Psoas muscle (tissue), 8 donors: ENCODE data around the gene AHSP. TPM values are rescaled to one million over a fixed set of nuclear protein-coding genes. Genes with fewer than 3 reads are reported as not detected.

Experiments used
- ATAC-seq, 4 donors: fragments of 200-7000 bp; cut with Tn5 transposase; one replicate each; pipeline ENCODE4 v1.9.1; 2020; ENCODE audit warnings: moderate library complexity in 3 of 4, mild to moderate bottlenecking in 2 of 4
- DNase-seq, 2 donors: peaks; one replicate each; pipeline ENCODE4 v3.0.0-alpha.2; 2020
- H3K27ac ChIP-seq: fragments of 200-600 bp; one replicate; pipeline ENCODE4 v1.8.0; 2022
- H3K27me3 ChIP-seq, 3 donors: fragments of 200-600 bp in 1 of 3; one replicate each; pipeline versions ENCODE4 v1.6.1 to v1.8.0; 2013 to 2022; ENCODE audit warnings: low read length in 2 of 3, mild to moderate bottlenecking in 2 of 3, moderate library complexity in 1 of 3; ENCODE audit not compliant: insufficient read depth in 3 of 3
- H3K36me3 ChIP-seq, 2 donors: fragments of 200-600 bp in 1 of 2; one replicate each; pipeline versions ENCODE4 v1.6.1 to v1.8.0; 2013 to 2022; ENCODE audit warnings: low read depth in 1 of 2, mild to moderate bottlenecking in 1 of 2, moderate library complexity in 1 of 2; ENCODE audit not compliant: insufficient read depth in 1 of 2
- H3K4me1 ChIP-seq: fragments of 200-600 bp; one replicate; pipeline ENCODE4 v1.8.0; 2022
- H3K4me3 ChIP-seq: fragments of 200-600 bp; one replicate; pipeline ENCODE4 v1.8.0; 2022; ENCODE audit warnings: mild to moderate bottlenecking
- H3K9me3 ChIP-seq: fragments of 200-600 bp; one replicate; pipeline ENCODE4 v1.8.0; 2022
- WGBS, 3 donors: extraction: QIAGEN DNeasy Blood & Tissue Kit; methylation state at CpG; one replicate each; pipeline versions ENCODE4 v1.1.6 to v1.1.7; 2013; 5-methylcytosine and 5-hydroxymethylcytosine counted together
- intact Hi-C, 2 donors: fragments of 100-400 bp; cut with DNase I; formaldehyde crosslinking; loops; one replicate each; pipeline versions ENCODE4 v1.11.0 to v1.14.2; 2022
- polyA plus RNA-seq, 3 donors: library from polyadenylated mRNA; stranded (reverse); fragments of 200-250 nt; gene quantifications; one replicate each; pipeline ENCODE4 v1.2.3, GENCODE V29; 2013
- total RNA-seq, 4 donors: library from RNA; stranded (reverse); fragmentation: NEBNext Ultra II Directional in 2 of 4; extraction: Animal tissue kit (Norgen Biotek cat#: 25700) in 2 of 4; gene quantifications; one replicate each; pipeline versions ENCODE4 v1.2.1 to v1.2.4, GENCODE V29; 2021 to 2023
- TF ChIP-seq, protein P1 (sequence below): fragments of 200-600 bp; IDR thresholded peaks from one replicate; pipeline ENCODE4 v1.8.0; 2022; ENCODE audit warnings: antibody characterized with exemption
- donor health status: healthy with polysubstance abuse.
- donor health status: DM: no; HTN: no; CAD: no; lungs with moderate emphysema.
- donor health status: Bipolar disorder and iron deficiency.
- donor health status: healthy.
- donor health status: DM: yes; HTN: yes; CAD: no.
- donor health status: DM: no; HTN: no; CAD: no.
- donor health status: DM: no; HTN: no; CAD: no.
- donor health status: DM: yes; HTN: yes; CAD: no.

The AHSP gene
- total and polyA plus RNA-seq, 7 donors: 3.5 TPM; not detected in 6

DNA sequence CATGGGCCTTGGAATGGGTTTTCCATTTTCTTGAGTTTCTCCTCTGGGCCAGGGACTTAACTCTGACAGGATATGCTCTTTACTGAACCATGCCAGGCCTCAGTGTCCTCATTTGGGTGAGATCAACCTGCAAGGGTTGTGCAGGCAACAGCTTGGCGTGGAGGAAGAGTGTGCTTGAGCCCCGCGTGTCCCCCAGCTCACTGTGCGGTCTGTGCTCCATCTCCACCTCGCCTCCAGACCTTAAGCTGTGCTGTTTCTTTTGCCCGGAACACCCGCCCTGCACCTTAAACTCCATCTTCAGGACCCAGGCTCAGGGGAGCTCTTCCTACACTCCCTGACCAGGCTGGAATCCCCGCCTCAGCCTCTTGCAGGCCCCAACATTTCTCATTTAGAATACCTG is 29.2 kb upstream of the AHSP start:
- no peak for ATAC-seq
- H3K4me3 ChIP-seq: no peak overlapping the region
- peaks cover 15 to 74% of the 10 kb centered on the region in 2 donors for H3K36me3 ChIP-seq
- 93 to 98% (median 98%) methylated on average over 8 of the region's 8 CpGs for WGBS, 3 donors
- intact Hi-C loops: no loop called here
- H3K27me3 ChIP-seq: no peaks in the 10 kb centered on the region
- H3K27ac ChIP-seq: no peak overlapping the region
- H3K9me3 ChIP-seq: no peaks in the 10 kb centered on the region
- TF ChIP-seq, protein P1, sequence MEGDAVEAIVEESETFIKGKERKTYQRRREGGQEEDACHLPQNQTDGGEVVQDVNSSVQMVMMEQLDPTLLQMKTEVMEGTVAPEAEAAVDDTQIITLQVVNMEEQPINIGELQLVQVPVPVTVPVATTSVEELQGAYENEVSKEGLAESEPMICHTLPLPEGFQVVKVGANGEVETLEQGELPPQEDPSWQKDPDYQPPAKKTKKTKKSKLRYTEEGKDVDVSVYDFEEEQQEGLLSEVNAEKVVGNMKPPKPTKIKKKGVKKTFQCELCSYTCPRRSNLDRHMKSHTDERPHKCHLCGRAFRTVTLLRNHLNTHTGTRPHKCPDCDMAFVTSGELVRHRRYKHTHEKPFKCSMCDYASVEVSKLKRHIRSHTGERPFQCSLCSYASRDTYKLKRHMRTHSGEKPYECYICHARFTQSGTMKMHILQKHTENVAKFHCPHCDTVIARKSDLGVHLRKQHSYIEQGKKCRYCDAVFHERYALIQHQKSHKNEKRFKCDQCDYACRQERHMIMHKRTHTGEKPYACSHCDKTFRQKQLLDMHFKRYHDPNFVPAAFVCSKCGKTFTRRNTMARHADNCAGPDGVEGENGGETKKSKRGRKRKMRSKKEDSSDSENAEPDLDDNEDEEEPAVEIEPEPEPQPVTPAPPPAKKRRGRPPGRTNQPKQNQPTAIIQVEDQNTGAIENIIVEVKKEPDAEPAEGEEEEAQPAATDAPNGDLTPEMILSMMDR: no peak
- H3K4me1 ChIP-seq: no peaks in the 10 kb centered on the region
- DNase-seq: no peak

DNA sequence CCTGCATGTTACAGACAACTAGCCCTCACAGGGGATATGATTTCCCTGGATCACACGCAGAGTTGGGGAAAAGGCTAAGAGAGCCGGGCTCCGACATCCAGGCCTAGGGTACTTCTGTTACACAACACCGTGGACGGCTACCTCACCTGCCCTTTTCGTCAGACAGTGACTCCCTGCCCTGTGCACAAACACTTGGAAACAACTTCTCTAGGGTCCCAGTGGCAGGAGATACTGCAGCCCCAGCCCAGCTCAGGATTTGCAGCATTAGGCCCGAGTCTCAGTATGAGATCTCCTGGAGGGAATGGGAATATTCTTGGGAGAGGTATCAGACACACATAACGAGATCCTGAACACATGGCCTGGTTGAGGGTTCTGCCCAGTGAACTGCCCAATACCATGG is 27.8 kb upstream of the AHSP start:
- WGBS, 3 donors: 90 to 96% (median 90%) methylated on average over 8 of the region's 8 CpGs
- intact Hi-C loops: loop anchor here in 1 of 2 donors (10.0 kb wide), 2 partner anchors 215 to 375 kb away; partner anchors contain the start of gene ZNF267
- ATAC-seq: no peak
- no peaks in the 10 kb centered on the region for H3K27me3 ChIP-seq
- no peak for DNase-seq
- TF ChIP-seq, protein P1: no peak
- H3K4me1 ChIP-seq: no peaks in the 10 kb centered on the region
- H3K27ac ChIP-seq: no peak overlapping the region
- no peak overlapping the region for H3K4me3 ChIP-seq
- peaks cover 15 to 69% of the 10 kb centered on the region in 2 donors for H3K36me3 ChIP-seq
- H3K9me3 ChIP-seq: no peaks in the 10 kb centered on the region

DNA sequence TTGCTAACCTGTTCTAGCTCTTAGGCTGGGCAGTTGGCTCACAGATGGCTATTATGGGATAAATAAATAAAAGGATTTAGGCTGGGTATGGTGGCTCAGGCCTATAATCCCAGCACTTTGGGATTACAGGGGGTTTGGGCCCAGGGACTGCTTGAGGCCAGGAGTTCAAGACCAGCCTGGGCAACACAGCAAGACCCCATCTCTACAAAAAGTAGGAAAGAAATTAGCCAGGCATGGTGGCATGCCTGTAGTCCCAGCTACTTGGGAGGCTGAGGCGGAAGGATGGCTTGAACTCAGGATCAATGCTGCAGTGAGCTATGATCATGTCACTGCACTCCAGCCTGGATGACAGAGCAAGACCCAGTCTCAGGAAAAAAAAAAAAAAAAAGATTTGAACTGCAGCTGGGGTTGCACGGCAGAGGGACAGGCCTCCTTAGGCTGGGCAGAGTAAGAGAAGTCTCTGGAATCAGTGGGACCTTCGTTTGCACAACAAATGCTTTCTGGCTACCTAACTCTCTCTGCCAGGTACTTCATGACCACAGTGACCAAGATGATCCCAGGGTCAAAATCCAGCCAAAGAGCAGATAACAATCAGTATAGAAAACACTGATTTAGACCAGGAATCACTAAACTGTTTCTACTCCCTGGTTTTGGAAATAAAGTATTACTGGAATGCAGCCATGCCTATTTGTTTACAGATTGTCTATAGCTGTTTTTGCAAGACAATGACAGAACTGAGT is 26.3 kb upstream of the AHSP start:
- TF ChIP-seq, protein P1: no peak
- DNase-seq (no peak), ATAC-seq (no peak)
- Histone ChIP-seq H3K36me3 (peaks cover 7 to 67% of the 10 kb centered on the region in 2 donors), H3K27ac (no peak overlapping the region), H3K4me1 (peaks cover 7% of the 10 kb centered on the region), H3K9me3 (no peaks in the 10 kb centered on the region), H3K4me3 (no peak overlapping the region), H3K27me3 (no peaks in the 10 kb centered on the region)
- WGBS, 3 donors: 62 to 78% (median 65%) methylated on average over 3 of the region's 3 CpGs
- intact Hi-C loops: loop anchor here in 1 of 2 donors (10.0 kb wide), 2 partner anchors 213 to 373 kb away; partner anchors contain the start of gene ZNF267

DNA sequence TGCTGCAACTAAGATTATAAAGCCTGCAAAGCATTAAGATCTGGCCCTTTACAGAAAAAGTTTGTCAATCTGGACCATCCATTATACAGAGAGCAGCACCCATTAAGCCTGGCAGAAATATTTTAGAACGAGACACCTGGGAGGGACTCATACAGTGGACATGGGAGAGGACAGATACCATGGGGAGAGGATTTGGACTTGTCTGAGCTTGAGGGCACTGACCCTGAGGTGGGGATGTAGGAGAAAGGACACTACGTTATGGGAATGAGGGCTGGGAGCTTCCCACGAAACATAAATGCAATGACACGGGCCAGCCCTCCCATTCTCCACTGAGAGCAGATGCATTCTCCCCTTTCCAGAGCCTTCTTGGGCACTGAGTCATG is 25.7 kb upstream of the AHSP start:
- TF ChIP-seq, protein P1: no peak
- Histone ChIP-seq H3K27ac (no peak overlapping the region), H3K9me3 (no peaks in the 10 kb centered on the region), H3K36me3 (peaks cover 6 to 67% of the 10 kb centered on the region in 2 donors), H3K4me3 (no peak overlapping the region), H3K27me3 (no peaks in the 10 kb centered on the region), H3K4me1 (peaks cover 13% of the 10 kb centered on the region)
- DNase-seq (no peak), ATAC-seq (no peak)
- intact Hi-C loops: loop anchor here in 1 of 2 donors (10.0 kb wide), 2 partner anchors 213 to 373 kb away; partner anchors contain the start of gene ZNF267
- WGBS, 3 donors: 68 to 83% (median 68%) methylated on average over 4 of the region's 4 CpGs
